Hypothalamus (tissue), 51 donors: ENCODE measurements around the gene CECR2.
A peak's percentile ranks its signal among the peaks of the same experiment; 100 is the strongest.

Source experiments
- DNase-seq, 51 donors: peaks; one replicate each; lab custom pipeline; 2025; lab: John Stamatoyannopoulos, UW

CECR2 gene

DNA sequence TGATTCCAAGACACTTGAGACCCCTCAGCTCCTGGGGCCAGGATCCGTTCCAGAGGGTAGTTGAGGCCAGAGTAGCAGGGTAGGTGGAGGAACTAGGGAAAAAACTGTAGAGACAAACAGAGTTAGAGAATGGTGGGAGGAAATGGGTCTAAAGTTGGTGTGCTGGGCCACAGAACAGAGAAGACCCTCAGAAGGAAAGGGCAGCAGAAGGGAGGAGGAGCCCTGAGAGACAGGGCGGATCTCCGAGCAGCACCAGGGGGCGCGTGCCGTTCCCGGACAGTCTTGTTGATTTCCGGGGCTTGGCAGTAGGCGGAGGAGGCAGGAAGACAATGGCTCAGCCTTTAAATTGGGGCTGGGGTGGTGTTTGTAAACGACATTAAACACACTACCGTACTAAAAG lies 2.4 kb upstream of the CECR2 start:
- peak in 29 of 51 donors; percentile 4 to 69 (median 29) for DNase-seq

DNA sequence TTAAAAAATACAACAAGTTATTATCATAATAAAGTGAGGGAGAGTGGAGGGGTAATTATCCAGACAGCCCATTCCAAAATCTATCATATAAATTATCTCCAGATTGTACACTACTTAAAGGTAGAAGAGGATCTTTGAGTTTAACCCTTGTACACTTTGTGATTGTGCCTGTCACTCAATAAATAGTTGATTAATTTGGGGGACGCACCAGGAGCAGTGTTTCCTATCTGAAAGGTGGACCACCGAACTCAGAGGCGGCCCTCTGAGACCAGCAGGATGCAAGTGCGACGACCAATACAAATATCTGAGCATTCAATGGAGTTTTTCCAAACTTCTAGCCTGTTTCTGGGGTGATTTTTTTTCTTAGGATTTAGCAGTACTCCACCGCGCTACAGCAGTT lies 1.1 kb upstream of the CECR2 start:
- DNase-seq, result no peak

- peak in 47 of 51 donors; percentile 24 to 92 (median 70) for DNase-seq
Observed at GRCh38 chr22:17368554-17369438, 464 bp upstream of the CECR2 start.

DNA sequence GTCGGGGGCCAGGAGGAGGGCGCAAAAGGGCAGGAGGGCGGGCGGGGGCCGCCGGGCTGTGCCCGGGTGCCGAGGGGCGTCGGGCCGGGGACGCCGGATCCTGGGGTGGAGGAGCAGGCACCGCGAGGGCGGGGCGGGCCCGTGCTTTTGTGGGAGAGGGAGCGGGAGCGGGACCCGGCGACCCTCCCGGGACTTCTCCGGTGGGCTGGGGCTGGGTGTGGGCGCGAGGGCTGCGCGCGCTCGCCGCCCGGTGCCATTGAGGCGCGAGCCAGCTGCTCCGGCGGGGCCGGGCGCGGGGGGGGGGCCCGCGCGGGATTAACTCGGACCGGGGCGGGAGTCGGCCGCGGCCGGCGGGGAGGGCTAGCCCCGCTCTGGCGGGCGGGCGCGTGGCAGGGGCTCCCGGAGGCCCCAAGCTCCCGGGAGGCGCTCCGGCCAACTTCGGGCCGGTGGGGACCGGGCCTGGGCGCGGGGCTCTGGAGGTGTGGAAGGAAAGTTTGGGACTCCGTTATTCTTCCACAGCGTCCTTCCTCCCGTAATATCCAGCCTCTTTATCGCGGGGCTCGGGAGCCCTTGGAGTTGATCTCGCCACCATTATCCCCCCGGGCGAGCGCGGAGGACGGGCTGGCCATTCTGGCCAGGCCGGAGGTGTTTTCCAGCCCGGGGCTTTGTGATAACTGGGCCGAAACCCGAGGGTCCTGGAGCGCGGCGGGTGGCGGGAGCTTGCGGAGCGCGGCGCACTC lies 936 bp downstream of the CECR2 start:
- peak in 33 of 51 donors; percentile 4 to 65 (median 43) for DNase-seq

DNA sequence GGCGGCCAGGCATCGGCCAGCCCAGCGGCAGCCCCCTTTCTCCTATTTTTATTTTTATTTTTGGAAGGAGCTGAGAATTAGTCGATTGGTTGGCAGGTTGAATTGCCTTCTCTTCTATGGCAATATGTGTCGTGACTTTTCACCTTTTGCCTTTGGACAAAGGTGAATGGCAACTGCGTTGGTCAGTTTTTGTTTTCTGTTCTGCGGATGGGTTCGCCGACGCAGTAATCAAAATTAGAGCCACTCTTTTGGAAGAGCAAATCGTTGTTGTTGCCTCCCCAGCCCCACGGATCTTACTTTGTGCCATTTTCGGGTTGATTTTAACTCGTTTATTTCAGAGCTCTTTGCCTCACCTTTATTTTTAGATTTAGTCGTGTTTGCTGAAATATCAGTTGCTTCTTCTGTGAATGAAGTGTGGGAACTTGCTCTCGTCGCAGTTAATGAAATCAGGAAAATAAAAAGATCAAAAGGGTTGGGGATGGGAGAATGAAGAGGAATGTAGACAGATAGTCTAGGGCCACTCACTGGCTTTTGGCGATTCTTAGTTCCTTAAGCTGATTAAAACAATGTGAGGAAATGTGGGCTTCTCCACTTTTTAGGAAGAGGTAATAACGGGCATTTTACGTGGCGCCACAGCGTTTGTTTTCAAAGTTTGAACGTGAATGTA lies 1.6 kb downstream of the CECR2 start:
- DNase-seq, result no peak

GRCh38 chr22:17371448-17371847 lies 2.2 kb downstream of the CECR2 start:
- no peak for DNase-seq

GRCh38 chr22:17373855-17374254 lies 4.6 kb downstream of the CECR2 start:
- DNase-seq, result no peak

DNA sequence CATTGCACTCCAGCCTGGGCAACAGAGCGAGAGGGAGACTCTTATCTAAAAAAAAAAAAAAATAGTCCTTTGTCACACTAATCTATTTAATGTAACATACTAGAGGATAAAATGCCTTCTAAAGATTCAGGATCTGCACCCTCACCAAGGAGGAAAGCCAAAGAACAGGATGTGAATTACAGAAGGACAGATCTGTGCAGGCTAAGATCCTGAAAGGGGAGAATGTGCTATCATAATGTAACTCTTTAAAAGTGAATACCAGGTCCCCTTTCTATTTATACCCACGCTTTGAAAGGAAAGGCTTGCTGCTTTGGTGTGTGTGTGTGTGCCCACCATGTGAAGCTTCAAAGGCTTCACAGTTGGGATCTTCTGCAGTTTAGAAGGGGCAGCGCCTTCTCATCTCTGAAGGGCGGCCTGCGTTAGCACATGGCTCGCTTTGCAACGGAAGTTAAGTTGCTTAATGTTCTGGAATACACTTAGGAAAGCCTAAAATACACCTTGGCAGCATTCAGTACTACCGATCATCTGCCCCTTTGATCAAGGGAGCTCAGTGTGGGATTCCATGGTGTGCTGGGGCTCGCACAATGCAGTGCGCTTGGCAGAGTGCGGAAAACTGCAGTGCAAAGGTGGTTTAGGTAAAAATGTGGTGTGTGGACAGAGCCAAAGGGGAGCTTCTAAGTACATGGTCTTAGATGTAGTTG lies 6.8 kb downstream of the CECR2 start:
- no peak for DNase-seq

DNA sequence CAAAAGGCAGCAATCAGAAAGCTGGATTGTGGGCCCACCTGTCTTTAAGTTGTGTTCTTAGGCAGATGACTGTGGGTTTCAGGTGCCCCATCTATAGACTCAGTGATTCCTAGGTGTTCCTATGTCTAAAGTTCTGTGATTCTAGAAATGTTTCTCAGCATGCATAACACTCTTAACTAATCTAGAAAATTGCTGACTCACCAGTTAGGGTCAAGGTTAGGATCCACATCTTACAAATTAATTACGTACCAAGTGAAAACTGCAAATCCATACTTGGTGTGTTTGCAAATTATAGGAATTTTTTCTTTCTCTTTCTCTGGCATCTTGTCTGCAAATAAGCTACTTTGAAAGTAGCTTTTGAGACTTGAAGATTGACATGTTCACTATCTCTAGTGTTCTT lies 7.7 kb downstream of the CECR2 start:
- no peak for DNase-seq

- no peak for DNase-seq
Observed at GRCh38 chr22:17379944-17380343, 10.7 kb downstream of the CECR2 start.

DNA sequence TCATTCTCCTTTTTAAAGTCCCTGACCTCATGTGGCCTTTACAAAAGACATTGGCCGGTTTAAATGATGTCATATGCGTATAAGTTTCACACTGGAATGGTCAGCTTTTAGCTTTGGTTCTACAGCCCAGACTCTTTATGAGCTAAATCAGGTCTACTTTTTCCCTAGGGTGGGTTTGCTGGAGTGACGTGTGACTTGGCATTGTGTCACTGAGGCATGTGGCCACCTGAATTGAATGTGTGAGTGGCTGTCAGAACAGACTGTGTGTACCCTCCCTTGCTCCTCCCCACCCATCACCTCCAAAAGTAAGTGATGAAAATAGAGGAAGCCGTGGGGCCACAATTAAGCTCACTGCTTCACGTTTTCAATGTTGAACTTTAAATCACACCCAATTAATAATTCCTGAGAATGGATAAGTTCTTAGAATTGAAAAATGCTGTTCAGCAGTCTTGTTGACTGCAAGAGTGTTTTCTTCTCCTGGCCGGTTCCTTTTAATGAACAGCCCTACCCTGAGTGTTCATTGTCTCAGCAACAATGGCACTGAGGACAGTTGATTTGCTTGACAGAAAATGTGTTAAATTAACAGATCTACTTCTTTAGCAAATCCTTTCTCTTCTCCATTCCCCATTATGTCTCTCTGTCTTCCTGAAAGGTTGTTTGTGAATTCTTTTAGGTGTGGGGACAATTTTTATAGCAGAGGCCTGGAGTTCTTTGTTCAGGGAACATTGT lies 11.3 kb downstream of the CECR2 start:
- DNase-seq, result no peak

GRCh38 chr22:17381192-17381913 lies 12.1 kb downstream of the CECR2 start:
- no peak for DNase-seq

DNA sequence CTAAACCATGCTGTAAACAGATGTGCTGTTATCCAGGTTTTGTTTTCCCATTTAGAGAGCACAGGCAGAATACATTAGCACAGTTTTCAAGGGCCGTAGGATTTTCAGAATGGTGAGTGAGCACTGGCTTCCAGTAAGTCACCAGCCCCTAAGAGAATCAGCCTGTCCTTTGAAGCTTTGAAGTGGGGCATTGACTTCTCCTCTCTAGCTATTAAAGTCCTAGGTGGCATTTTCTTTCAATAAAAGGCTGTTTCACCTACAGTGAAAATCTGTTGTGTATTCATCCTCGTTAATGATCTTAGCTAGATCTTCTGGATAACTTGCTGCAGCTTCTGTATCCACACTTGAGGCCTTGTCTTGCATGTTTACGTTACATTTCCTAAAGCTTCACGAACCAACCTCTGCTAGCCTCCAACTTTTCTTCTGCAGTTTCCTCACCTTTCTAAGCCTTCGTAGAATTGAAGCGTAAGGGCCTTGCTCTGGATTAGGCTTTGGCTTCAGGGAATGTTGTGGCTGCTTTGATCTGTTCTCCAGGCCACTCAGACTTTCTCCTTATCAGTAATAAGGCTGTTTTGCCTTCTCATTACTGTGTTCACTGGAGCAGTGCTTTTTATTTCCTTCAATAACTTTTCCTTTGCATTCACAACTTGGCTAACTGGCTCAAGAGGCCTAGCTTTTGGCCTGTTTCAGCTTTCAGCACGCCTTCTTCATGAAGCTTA lies 15.5 kb downstream of the CECR2 start:
- no peak for DNase-seq

GRCh38 chr22:17387356-17387755 lies 18.1 kb downstream of the CECR2 start:
- no peak for DNase-seq

- no peak for DNase-seq
Observed at GRCh38 chr22:17388235-17388634, 19.0 kb downstream of the CECR2 start.

GRCh38 chr22:17390087-17390486 lies 20.8 kb downstream of the CECR2 start:
- DNase-seq, result no peak

DNA sequence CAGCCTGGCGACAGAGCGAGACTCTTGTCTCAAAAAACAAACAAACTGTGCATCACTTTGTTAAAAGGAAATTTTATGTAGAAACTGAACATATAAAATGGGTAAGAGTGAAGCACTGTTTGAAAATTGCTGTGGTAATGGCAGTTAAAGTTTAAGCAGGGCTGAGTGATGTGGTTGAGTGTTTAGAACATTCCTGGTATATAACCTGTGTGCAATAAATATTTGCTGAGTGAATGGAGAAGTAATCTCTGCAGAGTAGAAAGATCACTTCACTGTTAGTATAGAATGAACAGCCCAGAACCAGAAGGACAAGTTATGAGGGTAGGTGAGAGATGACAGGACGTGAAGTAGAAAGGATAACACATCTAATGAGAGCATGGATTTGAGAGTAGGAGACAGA lies 27.3 kb downstream of the CECR2 start:
- DNase-seq, result no peak

DNA sequence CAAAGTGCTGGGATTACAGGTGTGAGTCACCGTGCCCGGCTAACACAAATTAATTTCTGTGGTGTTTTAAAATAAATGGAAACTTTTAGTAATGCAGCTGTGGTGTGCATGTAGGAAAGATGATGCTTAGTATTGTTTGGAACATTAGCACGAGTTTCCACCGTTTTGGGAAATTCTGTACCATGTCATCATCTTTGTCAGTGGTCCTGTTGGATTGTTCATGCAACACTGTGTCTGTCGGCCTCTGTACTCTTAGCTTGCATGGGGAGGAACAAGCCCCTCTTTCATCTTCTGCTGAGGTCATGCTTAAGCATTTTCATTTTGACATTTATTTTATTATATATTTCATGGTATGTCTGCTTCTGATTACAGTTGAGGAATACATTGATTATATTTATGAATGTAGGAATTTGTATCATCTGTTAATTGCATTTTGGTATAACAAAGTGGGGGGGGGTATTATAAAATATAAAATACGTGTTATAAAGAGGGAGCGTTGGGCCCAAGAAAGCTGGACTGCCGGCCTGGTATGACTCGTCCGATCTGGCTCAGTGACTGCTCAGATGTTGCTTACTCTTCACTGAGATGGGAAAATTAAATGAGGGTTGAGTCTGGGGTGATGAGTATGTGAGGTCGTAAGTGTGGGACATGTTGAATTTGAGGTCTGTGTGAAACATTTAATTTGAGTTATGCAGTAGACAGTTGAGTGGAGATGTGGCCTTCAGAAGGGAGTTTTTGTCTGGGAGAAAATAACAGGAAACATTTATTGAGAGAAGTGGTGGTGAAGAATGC lies 28.7 kb downstream of the CECR2 start:
- DNase-seq, result no peak
